HCT116 (cell line): ENCODE data around the gene VPS35L.

Source experiments
- CTCF ChIP-seq, 3 experiments: fragments of 200-600 bp in 1 of 3; sonication (generic) in 1 of 3; IDR thresholded peaks in 2 of 3; conservative IDR thresholded peaks in 1 of 3; 2 replicates each; pipeline ENCODE4 v1.5.1; 2012 to 2017; ENCODE audit warnings: low read depth in 2 of 3, low read length in 2 of 3, antibody characterized with exemption in 1 of 3, borderline replicate concordance in 1 of 3, control low read depth in 1 of 3, mild to moderate bottlenecking in 1 of 3, mixed read lengths in 1 of 3, mixed run types in 1 of 3, moderate library complexity in 1 of 3; ENCODE audit not compliant: insufficient read depth in 1 of 3
- EGR1 ChIP-seq: IDR thresholded peaks from 2 replicates; pipeline ENCODE4 v1.6.1; 2012; ENCODE audit warnings: low read depth
- ELF1 ChIP-seq: IDR thresholded peaks from 2 replicates; pipeline ENCODE4 v1.6.1; 2012; ENCODE audit warnings: low read depth, borderline replicate concordance
- EZH2 ChIP-seq: fragments of 200-600 bp; sonication (generic); IDR thresholded peaks from 2 replicates; pipeline ENCODE4 v1.6.1; 2017; ENCODE audit warnings: antibody characterized with exemption, mixed run types
- JUND ChIP-seq: IDR thresholded peaks from 2 replicates; pipeline ENCODE4 v1.6.1; 2012
- POLR2A ChIP-seq: IDR thresholded peaks from 2 replicates; pipeline ENCODE4 v1.7.0; 2011; ENCODE audit warnings: borderline replicate concordance; ENCODE audit not compliant: insufficient read depth, insufficient read length; ENCODE audit errors: extremely low read depth
- POLR2AphosphoS5 ChIP-seq: IDR thresholded peaks from 2 replicates; pipeline ENCODE4 v1.6.1; 2011; ENCODE audit warnings: mild to moderate bottlenecking, low read depth, low read length, moderate library complexity
- RAD21 ChIP-seq: IDR thresholded peaks from 2 replicates; pipeline ENCODE4 v1.6.1; 2012; ENCODE audit warnings: low read depth, mild to moderate bottlenecking
- REST ChIP-seq: IDR thresholded peaks from 2 replicates; pipeline ENCODE4 v1.6.1; 2012; ENCODE audit warnings: low read depth
- SP1 ChIP-seq: IDR thresholded peaks from 2 replicates; pipeline ENCODE4 v1.6.1; 2012; ENCODE audit warnings: low read depth
- ZNF274 ChIP-seq: fragments of 200-500 bp; sonication (Bioruptor generic); IDR thresholded peaks from 2 replicates; pipeline ENCODE4 v1.6.1; 2014; ENCODE audit warnings: mild to moderate bottlenecking, low read depth, low read length, inconsistent platforms

GRCh38 chr16:19666477-19666876 lies 111.0 kb downstream of the VPS35L start:
- TF ChIP-seq JUND (no peak), POLR2A (no peak), CTCF (IDR thresholded peaks at IDR 0.05 in 2 of 3, conservative IDR thresholded peaks at IDR 0.05 in 1 of 3; ENCODE audit: borderline replicate concordance in 1 of 3, insufficient read depth in 1 of 3, low read depth in 2 of 3, low read length in 2 of 3) (no peak), ZNF274 (no peak), RAD21 (no peak), EZH2 (no peak), EGR1 (no peak), SP1 (no peak), POLR2AphosphoS5 (no peak), REST (no peak), ELF1 (no peak)
